HG02571 (cell line): ENCODE data around the gene FUS.
"Not testable (repeated sequence)": the region's sequence is repeated elsewhere in the genome, so short reads cannot be mapped to it uniquely, and the experiment has no call there.

ENCODE experiments used
- ATAC-seq: cut with Tn5 transposase; IDR thresholded peaks from one replicate; pipeline ENCODE4 v1.9.1; 2021; ENCODE audit warnings: mild to moderate bottlenecking, moderate library complexity; ENCODE audit not compliant: unreplicated experiment

FUS gene

GRCh38 chr16:31143011-31143693 is 36.8 kb upstream of the FUS start:
- ATAC-seq, result no peak

GRCh38 chr16:31143694-31144148 is 36.2 kb upstream of the FUS start:
- no peak for ATAC-seq

GRCh38 chr16:31144418-31144817 is 35.5 kb upstream of the FUS start:
- not testable (repeated sequence) for ATAC-seq

GRCh38 chr16:31145398-31145990 is 34.4 kb upstream of the FUS start:
- ATAC-seq, result no peak

- ATAC-seq, result no peak
Measured at GRCh38 chr16:31147574-31147973, 32.4 kb upstream of the FUS start.

- no peak for ATAC-seq
Measured at GRCh38 chr16:31148281-31148728, 31.6 kb upstream of the FUS start.

- ATAC-seq, result no peak
Measured at GRCh38 chr16:31148896-31149295, 31.0 kb upstream of the FUS start.

- ATAC-seq, result no peak
Measured at GRCh38 chr16:31149332-31149731, 30.6 kb upstream of the FUS start.

- no peak for ATAC-seq
Measured at GRCh38 chr16:31149894-31150890, 29.7 kb upstream of the FUS start, which contains the start of gene PRSS36. Gene PRSS36, minus strand, starts transcription at chr16:31150066. Its CDS starts 31 bp downstream, at chr16:31150035.

- ATAC-seq, result not testable (repeated sequence)
Measured at GRCh38 chr16:31150976-31151375, 29.0 kb upstream of the FUS start.

- ATAC-seq, result no peak
Measured at GRCh38 chr16:31157136-31157535, 22.8 kb upstream of the FUS start.

GRCh38 chr16:31167315-31167714 is 12.6 kb upstream of the FUS start:
- no peak for ATAC-seq

GRCh38 chr16:31168848-31169247 is 11.1 kb upstream of the FUS start:
- no peak for ATAC-seq

GRCh38 chr16:31170048-31170447 is 9.9 kb upstream of the FUS start:
- ATAC-seq, result not testable (repeated sequence)

GRCh38 chr16:31177136-31177535 is 2.8 kb upstream of the FUS start:
- ATAC-seq, result no peak

GRCh38 chr16:31179219-31179746 is 656 bp upstream of the FUS start:
- no peak for ATAC-seq

GRCh38 chr16:31181102-31181830 is 1.3 kb downstream of the FUS start:
- no peak for ATAC-seq

- no peak for ATAC-seq
Measured at GRCh38 chr16:31182391-31182790, 2.5 kb downstream of the FUS start.

GRCh38 chr16:31183432-31184428 is 3.8 kb downstream of the FUS start:
- no peak for ATAC-seq
